Kidney capillary endothelial cell (primary cell): ENCODE data around the gene ALKBH5.

Experiments
- DNase-seq: peaks from one replicate; pipeline ENCODE4 v3.0.0-alpha.2; 2018; ENCODE audit warnings: low spot score

Gene ALKBH5

DNA sequence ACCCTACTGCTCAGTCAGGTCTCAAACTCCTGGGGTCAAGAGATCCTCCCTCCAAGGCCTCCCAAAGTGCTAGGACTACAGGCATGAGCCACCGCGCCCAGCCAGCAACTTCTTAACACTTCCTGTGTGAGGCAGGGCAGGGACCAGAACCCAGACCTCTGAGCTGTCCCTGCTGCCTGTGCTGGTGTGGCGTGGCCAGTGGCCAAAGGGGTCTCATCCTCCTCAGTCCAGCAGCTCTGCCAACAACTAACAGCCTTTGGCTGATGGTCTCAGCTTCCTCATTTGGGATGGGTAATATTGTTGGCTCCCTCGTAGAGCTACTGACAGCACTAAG is 40.4 kb downstream of the ALKBH5 start:
- no peak for DNase-seq

DNA sequence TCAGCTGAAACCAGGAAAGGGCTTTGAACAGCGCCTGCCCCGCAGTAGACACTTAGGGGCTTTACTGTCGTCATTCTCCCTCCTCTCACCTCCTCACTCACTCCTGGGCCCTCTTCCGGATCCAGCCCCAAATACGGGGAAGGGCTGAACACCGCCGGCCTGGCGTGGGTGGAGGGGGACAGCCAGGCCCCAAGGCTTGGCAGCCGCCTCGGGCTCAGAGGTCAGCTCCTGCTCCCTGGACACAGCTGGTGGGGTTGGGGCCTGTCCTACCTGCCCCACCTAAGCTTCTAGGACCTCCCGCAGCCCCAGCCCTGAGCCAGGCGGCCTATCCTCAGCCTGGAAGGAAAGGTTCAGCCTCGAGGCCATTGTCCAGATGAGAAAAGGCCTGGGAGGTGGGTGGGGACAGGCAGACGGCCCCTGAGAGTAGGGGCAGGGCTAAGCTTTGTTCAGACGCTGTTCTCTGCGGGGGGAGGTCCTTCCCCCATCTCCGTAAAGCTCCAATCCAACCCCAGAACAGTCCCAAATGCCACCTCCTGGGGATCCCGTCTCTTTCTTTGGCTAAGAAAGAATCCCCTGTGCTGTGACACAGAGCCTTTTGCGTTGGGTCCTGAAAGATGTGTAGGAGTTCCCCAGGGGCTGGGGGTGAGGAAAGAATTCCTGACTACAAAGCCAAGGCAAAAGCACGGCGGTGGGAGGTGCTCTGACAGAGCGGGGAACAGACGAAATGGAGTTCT is 40.9 kb downstream of the ALKBH5 start:
- DNase-seq = no peak

DNA sequence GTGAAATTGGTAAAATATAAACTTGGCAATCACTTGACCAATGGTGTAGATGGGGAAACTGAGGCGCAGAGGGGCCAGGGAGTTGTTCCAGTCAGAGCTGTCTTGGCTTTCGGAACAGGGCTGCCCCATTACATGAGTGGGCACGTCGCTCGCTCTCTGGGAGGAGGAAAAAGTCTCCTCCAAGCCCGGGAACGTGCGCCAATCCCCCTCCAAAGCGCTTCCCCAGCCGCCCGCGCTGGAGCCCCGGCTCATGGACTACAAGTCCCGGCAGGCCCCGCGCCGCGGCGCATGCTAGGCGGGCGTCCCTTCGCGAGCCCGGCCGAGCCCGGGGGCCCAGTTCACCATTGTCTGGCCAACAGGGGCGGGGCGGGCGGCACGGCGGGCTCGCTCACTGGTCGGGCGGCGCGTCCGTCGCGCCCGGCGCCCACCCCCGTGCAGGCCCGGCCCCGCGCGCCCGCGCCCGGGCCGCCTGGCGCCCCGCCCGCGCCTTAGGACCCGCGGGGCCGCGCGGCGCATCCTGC is 41.6 kb downstream of the ALKBH5 start, which contains the start of gene LLGL1:
Gene LLGL1 (plus strand): TSS at position 515 of the 521 bp plus-strand sequence. CDS start 48 bp downstream, outside the sequence.
- peak; percentile 92 for DNase-seq

DNA sequence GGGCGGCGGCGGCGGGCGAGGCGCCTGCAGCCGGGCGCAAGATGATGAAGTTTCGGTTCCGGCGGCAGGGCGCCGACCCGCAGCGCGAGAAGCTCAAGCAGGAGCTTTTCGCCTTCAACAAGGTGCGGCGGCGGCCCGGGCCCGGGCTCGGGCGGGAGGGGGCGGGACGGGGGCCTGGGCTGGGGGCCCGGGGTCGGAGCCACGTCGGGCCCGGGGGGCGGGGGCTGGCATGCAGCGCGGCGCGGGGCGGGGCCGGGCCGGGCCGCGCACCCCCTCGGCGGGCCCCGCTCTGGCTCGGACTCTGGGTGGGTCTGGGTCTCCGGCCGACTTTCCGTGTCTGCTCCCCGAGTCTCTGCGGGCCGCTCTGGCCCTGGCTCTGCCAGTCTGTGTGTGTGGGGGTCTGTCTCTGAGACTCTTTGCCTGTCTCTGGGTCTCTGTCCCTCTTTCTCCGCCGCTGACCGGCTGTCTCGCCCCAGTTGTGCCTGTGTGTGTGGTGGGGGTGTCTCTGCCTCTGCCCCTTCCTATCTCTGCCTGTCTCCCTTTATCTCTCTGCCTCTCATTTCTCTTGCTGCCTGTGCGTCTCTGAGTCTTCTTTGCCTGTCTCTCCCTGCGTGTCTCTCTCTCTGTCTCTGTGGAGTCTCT is 42.1 kb downstream of the ALKBH5 start:
- DNase-seq = no peak

DNA sequence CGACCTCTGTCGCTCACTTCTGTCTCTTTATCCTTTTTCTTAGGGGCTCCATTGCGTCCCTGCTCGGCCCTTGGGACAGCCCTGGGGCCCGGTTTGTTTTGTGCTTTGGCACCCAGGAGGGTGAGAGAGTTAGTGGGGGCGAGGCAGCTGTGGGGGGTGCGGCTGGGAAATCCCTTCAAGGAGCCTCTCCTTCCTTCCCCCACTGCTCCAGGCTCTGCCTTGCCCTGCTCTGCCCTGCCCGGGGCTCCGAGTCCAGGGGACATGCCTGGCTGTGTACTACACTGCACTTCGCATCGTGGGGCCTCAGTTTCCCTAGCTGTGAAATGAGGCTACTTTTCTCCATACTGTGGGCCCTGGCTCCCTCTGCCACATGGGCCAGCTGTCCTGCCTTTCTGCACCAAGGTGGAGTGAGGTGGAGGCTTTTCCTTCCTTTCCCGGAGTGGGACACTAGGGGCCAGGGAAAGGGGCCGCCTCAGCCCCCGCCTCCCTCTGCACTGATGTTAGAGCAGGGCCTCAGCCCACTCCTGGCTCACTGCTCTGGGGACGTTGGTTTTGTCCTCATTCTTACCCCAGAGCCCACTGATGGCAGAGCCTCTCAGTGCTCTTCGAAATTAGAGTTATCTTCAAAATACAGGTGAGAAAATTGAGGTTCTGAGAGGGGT is 42.8 kb downstream of the ALKBH5 start:
- no peak for DNase-seq

DNA sequence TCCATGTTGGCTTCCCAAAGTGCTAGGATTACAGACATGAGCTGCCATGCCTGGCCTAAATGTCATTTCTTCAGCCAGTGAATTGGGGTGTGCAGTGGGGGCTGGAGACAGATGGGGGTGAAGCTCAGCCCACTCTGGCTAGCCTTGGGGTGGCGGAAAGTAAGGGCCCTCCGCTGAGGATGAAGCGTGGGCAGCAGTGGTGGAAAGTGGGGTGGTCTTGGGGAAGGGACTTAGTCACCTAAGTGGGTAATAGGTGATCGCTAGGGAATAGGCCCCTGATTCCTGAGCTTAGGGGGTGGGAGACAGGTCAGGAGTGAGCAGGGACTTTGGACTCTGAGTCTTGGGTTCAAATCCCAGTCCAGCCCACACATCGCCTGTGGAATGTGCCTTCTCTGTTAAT is 44.0 kb downstream of the ALKBH5 start:
- no peak for DNase-seq

DNA sequence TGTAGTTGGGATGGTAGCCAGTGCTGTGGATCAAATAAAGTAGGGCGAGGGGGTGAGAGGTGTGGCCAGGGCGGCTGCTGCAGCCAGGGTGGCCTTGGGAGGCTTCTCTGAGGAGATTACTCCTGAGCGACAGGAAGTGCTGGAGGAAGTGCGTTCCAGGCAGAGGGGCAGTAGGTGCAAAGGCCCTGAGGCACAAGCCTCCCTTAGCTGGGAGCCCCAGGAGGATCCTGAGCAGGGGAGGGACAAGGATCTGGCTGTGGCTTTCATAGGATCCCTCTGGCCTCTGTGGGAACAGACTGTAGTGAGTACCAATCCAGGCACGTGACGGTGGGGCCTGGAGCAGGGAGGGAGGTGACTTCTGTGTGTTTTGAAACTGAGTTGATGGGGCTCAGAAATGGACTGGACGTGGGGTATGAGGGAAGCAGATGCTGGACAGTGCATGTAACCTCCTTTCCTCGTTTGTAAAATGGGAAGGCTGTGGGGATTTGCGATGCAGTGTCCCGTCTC is 44.6 kb downstream of the ALKBH5 start:
- DNase-seq = no peak

DNA sequence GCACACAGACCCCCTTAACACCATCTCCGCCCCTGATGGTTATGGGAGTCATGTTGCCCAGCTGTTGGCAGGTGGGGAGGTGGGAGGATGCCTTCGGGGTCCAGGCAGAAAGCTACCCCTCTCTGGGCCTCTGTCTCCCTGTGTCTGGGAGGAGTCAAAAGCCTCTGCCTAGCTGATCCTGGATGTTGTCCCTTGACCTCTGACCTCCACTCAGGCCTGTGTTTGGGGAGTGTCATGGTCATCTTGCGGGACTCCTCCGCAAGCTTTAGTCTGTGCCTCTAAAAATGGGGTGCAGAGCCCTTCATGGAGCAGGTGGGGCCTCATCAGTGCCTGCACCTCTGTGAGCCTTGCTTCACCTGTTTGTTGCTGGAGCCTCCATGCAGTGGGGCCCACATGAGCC is 45.6 kb downstream of the ALKBH5 start:
- DNase-seq = no peak

DNA sequence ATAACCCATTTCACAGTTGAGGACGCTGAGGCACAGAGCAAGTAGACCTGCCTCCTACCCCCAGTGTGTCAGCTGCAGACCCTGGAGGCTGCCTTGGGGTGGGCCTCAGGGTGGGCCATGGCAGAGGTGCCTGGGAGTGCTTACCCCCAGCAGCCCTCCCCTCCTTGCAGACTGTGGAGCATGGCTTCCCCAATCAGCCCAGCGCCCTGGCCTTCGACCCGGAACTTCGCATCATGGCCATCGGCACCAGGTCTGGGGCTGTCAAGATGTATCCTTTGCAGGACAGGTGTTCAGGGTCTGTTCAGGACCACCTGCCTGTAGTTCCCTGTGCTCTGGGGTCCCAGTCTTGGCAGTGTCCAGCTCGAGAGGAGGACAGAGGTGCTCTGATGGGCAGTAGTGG is 46.1 kb downstream of the ALKBH5 start:
- no peak for DNase-seq

DNA sequence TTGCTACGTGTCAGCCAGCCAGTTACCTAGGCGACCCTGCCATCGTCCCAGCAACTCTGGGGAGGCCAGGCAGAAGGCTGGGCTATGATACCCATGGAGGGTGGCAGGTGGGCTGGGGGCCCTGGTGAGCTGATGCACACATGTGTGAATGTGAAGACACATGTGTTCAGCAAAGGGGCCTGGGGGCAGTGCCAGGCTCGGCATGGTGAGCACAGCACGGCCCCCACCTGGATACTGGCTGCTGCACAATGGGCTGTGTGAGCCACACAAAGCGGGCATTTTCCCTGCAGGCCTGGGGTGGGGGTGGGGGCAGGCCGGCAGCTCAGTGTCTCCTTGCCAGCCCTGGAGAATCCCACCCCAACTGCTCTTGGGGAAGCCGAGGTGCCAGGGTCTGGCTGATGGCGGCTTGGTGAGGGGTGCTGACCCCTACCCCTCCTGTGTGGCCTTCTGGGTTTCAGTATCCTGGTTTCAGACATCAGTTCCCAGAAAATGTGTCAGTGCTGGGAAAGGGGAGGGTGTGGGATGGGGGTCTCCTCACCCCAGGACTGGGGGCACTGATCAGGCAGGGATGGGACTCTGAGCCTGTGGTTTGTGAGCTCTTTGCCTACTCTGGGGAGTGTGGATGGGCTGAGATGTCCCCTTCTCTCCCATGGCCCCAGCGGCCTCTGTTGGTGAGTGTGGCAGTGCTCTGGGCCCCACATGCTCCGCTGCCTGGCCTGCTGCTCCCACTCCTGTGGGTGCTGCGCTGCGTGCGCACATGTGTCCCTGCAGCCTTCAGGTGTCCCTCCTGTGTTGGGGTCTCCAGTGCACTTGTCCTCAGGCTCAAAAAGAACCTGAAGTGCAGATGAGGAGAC is 46.9 kb downstream of the ALKBH5 start:
- DNase-seq = no peak

DNA sequence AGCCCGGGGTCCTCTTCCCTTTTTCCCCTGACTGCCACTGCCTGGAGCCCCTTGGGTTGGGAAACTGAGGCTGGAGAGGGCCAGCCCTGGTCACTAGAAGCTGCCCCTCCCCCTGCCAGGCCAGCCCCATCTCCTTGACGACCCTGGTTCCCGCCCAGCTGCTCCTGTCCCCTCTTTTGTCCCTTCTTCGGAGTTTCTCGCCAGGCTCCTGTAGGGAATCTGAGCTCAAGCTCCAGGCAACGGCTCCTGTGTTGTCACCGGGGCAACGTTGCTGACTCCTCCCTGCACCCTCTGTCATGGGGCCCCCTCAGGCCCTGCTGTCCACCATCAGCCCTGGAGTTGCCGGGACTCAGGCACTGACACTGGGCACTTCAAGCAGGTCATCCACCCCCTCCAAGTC is 47.5 kb downstream of the ALKBH5 start:
- DNase-seq = no peak

DNA sequence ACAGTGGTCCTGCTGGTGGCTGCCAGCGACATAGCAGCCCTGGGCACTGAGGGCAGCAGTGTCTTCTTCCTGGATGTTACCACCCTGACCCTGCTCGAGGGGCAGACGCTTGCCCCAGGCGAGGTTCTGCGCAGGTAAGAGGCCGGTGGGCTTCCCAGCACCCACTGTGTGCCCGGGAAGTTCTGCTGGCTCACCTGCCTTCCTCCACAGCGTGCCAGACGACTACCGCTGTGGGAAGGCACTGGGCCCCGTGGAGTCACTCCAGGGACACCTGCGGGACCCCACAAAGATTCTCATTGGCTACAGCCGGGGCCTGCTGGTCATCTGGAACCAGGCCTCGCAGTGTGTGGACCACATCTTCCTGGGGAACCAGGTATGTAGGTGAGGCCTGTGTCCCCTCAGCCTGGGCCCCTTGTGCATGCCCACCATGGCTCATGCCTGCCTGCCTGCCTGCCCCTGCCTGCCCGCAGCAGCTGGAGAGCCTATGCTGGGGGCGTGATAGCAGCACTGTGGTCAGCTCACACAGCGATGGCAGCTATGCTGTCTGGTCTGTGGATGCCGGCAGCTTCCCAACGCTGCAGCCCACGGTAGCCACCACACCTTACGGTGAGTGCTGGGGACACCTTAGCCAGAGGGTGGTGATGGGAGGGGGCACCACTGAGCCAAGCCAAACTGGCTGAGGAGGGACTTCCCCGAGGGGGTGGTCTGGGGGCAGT is 50.3 kb downstream of the ALKBH5 start:
- no peak for DNase-seq

DNA sequence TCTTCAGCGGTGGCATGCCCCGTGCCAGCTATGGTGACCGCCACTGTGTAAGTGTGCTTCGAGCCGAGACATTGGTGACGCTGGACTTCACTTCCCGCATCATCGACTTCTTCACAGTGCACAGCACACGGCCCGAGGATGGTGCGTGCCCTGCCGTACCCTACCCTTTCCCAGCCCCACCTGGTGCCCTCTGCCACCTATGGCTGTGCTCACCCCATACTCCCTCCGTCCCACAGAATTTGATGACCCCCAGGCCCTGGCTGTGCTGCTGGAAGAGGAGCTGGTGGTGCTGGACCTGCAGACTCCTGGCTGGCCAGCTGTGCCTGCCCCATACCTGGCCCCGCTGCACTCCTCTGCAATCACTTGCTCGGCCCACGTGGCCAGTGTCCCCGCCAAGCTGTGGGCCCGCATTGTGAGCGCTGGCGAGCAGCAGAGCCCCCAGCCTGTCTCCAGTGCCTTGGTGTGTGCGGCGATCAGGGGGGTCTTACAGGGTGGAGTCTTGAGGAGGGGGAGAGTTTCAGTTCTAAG is 51.3 kb downstream of the ALKBH5 start:
- DNase-seq = no peak

DNA sequence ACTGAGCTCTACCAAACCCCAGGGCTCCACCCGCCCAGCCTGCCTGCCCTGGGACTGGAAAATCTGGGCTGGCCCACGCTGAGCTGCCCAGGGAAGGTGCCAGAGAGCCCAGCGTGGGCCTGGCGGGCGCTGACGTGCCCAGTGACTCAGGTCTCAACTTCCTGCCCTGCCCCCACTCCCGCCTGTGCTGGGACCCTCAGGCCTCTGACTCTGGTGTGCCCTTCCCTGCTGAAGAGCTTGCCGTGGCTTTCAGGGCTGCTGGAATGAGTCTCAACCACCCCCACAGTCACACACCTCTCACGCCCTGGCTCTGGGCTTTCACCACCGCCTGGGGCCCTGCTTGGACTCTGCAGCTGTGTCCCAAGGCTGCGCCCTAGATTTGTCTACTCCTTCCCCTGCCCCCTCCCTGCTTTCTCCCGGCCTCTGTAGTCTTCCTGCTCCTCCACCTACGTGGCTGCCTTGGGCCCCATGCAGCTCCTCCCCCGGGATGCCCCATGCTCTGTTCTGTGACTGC is 52.2 kb downstream of the ALKBH5 start:
- DNase-seq = peak; percentile 51

DNA sequence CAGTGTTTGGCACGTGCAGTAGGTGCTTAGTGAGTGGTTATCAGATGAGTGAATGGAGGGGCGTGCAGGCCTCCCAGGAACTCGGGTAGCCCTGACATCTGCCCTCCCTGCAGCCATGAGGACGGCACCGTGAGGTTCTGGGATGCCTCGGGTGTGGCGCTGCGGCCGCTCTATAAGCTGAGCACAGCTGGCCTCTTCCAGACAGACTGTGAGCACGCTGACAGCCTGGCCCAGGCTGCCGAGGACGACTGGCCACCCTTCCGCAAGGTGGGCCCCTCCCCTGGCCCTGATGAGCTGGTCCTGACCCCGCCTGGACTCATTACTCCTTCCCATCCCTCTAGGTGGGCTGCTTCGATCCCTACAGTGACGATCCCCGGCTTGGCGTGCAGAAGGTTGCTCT is 52.9 kb downstream of the ALKBH5 start:
- no peak for DNase-seq

DNA sequence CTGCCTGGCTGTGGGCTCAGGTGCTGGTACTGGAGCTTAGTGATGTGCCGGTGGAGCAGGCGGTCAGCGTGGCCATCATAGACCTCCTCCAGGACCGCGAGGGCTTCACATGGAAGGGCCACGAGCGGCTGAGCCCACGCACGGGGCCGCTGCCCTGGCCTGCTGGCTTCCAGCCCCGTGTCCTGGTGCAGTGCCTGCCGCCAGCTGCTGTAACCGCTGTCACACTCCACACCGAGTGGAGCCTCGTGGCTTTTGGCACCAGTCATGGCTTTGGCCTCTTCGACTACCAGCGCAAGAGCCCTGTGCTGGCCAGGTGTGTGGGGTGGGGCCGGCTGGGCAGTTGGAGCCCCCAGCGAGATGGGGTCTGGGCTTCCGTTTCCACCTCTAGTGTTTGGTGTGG is 53.8 kb downstream of the ALKBH5 start:
- DNase-seq = no peak

DNA sequence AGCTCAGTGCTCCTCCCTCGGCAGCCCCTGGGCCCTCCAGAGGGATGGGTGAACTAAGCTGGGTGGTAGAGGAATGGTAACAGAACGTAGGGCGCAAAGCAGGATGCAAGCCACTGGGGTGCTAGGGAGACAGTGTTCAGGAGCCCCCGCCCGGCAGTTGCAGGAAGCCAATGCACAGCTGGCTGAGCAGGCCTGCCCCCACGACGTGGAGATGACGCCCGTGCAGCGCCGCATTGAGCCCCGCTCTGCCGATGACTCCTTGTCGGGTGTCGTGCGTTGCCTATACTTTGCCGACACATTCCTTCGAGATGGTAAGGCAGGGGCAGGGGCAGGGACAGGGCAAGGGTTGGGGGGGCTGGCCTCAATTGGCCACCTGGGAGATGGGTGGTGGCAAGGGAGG is 54.7 kb downstream of the ALKBH5 start:
- no peak for DNase-seq

DNA sequence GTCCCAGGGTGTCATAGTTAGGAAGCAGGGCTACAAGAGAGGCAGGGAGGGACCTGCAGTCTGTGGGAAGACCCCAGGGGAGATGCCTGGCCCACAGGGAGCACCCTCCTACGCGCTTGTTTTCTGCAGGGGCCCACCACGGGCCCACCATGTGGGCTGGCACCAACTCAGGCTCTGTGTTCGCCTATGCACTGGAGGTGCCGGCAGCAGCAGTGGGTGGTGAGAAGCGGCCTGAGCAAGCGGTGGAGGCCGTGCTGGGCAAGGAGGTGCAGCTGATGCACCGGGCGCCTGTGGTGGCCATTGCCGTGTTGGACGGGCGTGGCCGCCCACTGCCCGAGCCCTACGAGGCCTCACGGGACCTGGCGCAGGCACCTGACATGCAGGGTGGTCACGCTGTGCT is 56.8 kb downstream of the ALKBH5 start:
- no peak for DNase-seq

DNA sequence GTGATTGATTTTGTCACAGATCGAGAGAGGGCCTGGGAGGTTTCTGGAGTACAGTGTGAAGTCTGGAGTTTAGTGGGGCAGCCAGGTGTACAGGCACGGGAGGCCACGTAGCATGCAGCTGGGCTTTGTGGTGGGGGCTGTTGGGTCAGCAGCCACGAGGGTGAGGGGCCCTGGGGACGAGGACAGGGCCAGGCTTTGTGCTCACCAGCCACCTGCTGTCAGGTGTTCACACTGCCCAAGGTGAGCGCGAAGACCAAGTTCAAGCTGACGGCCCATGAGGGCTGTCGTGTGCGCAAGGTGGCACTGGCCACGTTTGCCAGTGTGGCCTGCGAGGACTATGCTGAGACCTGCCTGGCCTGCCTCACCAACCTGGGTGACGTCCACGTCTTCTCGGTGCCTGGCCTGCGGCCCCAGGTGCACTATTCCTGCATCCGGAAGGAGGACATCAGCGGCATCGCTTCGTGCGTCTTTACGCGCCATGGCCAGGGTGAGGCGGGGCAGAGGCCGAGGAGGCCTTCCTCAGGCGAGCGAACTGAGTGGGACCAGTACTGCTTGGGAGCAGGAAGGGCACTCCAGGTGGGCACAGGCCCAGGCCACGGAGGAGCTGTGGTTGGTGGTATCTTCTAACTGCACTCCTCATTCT is 57.7 kb downstream of the ALKBH5 start:
- DNase-seq = no peak

DNA sequence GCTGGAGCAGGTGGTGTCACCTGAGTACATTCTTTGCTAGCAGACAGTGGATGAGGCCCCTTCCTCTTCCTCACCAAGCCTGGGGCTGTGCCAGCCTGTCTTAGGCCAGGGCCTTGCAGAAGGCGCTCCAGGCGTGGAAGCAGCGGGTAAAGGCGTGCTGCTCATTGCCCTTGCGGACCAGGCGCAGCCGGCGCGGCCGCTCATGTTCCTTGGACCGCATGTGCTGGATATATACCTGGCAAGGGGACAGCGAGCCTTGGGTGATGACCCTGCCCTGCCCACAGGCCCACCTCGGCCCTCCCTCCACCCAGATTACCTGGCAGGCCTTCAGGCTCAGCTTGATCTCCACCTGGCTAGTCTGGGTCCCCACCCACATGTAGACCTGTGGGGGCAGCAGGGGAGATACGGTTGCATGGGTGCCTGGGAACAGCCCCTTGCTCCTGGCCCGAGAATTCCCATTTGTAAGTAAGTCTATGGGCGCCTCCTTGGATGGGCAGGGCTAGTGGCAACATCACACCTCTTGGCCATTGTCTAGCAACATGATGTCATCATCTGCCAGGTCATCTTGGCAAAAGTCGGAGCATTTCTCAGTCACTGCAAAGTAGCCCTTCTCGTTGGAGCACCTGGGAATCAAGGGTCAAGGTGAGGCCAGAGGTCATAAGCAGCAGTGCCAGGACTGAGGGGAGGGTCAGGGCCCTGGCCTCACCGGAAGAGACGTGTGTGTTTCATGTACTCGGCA is 61.6 kb downstream of the ALKBH5 start:
- DNase-seq = no peak
